Ovary (tissue), 3 donors: Measurements from ENCODE around the gene FAM90A26.
"Not testable (repeated sequence)": the region's sequence is repeated elsewhere in the genome, so short reads cannot be mapped to it uniquely, and the experiment has no call there.

Experiments used
- CTCF ChIP-seq, 3 donors: fragments of 450-650 bp in 2 of 3; fragments of 200-600 bp in 1 of 3; IDR thresholded peaks; one replicate each; pipeline versions ENCODE4 v1.5.1 to v1.8.0; 2016 to 2022; ENCODE audit warnings: antibody characterized with exemption in 3 of 3, mild to moderate bottlenecking in 1 of 3
- EP300 ChIP-seq: sonication (generic); formaldehyde crosslinking; IDR thresholded peaks from one replicate; pipeline ENCODE4 v1.6.1; 2017; ENCODE audit warnings: antibody characterized with exemption
- POLR2A ChIP-seq: fragments of 450-650 bp; IDR thresholded peaks from one replicate; pipeline ENCODE4 v1.6.1; 2017; ENCODE audit warnings: antibody characterized with exemption, mild to moderate bottlenecking, moderate library complexity
- donor health status: DM: no; HTN: no; CAD: no.

GRCh38 chr4:9123572-9124007, 46.6 kb upstream of the FAM90A26 start:
- TF ChIP-seq POLR2A, EP300: not testable (repeated sequence)
- TF ChIP-seq CTCF (IDR thresholded peaks at IDR 0.05) = peak; percentile 54 to 76 (median 68)
